GM21717 (cell line): Measurements from ENCODE around the gene LIG3.
A peak's percentile ranks its signal among the peaks of the same experiment; 100 is the strongest.
"Not testable (repeated sequence)": the region's sequence is repeated elsewhere in the genome, so short reads cannot be mapped to it uniquely, and the experiment has no call there.

Experiments used
- ATAC-seq: cut with Tn5 transposase; IDR thresholded peaks from one replicate; pipeline ENCODE4 v1.9.1; 2021; ENCODE audit warnings: mild to moderate bottlenecking, moderate library complexity; ENCODE audit not compliant: unreplicated experiment

The LIG3 gene

DNA sequence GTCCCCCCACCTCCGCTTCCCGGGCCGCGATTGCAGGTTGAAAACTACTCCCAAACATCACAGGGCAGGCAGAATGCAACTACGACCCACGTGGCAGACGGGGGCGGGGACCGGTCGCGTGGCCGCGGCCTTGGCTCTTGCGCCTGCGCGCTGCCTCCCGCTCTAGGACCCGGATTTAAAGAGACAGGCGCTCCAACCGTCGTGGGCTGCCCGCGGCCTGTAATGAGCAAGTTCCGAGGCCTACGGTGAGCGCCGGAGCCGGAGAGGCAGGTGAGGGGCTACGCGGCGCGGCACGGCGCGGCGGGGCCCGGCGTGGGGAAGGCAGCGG, at the start of gene LIG3:
TSS of gene LIG3 (plus strand) at position 160 of the 328 bp plus-strand sequence. CDS start 2,494 bp downstream, outside the sequence.
- peak; percentile 61 for ATAC-seq

DNA sequence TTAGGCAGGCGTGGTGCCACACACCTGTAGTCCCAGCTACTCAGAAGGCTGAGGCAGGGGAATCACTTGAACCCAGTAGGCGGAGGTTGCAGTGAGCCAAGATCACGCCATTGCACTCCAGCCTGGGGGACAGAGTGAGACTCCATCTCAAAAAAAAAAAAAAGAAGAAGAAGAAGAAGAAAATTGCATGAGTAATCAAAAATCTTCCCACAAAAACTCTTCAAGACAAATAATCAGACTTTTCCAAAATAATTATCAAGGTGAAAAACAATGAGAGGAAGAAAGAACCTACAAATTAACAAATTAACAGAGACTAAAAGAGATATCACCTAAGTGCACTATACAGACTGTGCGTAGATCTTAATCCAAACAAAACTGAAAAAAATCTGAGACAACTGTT, 29.5 kb upstream of the LIG3 start:
- ATAC-seq, result not testable (repeated sequence)

DNA sequence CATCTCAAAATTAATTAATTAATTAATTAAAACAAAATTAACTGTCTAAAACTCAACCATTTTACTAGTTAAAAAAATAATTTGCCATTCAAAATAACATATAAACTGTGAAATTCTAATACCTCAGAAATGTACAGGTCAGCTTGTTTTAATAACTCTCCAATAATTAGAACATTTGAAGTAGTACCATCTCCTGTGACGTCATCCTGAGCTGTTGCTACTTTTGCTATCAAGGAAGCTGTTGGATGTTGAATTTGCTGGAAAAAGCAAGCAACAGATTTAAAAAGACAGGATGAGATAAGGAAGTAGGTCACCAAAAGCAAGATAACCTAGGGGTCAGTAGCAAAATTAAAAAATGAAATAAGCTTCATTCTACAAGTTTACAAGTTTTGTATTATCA, 21.9 kb upstream of the LIG3 start:
- ATAC-seq, result no peak

DNA sequence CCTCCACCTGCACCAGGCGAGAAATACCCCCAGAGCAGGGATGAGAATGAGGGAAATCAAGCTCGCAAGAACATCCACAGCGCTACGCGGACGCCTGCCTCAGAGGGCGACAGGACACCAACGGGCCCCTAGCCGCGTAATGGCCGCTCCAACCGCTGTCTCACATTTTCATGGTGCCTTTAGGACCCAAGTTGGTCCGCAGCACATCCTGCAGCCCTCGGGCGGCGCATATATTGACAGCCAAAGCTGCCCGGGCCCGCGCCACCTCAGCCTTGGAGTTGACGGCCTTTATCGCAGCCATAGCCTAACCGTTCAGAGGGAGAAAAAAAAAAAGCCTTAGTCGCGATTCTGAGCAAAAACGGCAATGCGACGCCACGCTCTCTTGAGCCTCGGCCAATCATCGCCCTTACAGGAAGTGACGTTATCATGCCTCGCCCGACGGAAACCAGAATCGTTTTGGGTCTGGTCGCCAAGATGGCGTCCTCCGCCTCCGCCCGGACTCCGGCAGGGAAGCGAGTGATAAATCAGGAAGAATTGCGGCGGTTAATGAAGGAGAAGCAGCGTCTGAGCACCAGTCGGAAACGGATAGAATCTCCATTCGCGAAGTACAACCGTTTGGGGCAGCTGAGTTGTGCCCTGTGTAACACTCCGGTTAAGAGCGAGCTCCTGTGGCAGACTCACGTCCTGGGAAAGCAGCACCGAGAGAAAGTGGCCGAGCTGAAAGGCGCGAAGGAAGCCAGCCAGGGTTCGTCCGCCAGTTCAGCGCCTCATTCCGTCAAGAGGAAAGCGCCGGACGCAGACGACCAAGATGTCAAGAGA, 19.0 kb upstream of the LIG3 start, which contains the start of the genes CCT6B and ZNF830:
TSS of gene CCT6B (minus strand) at position 368 of the 819 bp plus-strand sequence. CDS start at position 301, 67 bp downstream.
TSS of gene ZNF830 (plus strand) at position 448 of the 819 bp plus-strand sequence. CDS start at position 475, 27 bp downstream.
- peak; percentile 86 for ATAC-seq

DNA sequence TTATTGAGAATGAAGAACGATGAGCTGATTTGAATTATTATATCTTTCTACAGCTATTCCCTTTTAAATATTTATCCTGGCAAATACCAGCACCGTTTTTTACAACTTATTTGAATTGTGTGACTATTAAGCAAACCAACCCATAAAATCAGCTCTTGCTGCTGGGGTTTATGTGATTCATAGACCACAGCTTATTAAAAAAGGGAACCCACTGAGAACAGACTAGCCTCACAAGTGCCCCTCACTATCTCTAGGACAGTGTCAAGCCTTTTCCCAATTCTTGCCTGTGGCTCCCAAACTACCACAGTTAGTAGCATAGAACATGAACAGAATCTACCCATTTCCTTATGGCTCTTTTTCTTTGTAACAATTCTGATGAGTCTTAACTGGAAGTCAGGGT, 6.1 kb upstream of the LIG3 start:
- no peak for ATAC-seq

DNA sequence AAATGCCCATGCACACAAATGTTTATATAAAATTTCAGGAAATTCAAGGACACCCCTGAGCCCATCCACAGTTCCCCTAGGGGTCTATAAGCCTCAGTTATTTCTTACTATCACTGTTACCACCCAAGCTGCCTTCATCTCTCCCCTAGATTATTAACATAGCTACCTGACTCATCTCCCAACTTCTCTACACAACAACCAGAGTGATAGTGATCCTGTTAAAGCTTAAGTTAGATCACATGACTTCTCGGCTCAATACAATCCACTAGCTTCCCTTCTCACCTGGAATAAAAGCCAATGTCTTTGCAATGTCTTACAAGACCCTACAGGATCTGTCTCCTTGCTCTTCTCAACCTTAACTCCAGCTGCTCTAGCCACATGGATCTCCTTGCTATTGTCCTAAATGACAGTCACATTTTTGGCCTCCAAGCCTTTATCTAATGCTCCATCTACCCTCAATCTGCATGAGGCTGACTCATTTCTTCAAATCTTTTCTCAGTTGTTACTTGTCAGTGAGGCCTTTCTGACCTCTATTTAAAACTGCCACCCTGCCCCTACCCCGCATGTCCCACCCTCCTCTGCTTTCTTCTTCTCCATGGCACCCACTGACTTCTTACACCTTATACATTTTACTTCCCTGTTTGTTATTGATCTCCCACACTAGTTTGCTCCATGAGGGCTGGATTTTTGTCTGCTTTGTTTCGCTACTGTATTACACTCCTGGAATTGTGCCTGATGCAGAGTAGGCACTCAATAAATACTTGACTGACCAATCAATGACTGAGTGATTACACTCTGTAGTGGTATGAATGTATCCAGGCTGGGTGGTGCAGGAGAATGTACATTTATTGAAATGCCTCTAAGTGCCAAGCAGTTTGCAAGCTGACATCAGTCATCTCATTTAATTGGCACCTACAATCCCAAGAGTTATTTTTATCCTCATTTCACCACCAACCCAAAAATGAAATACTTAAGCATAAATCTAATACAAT, 5.2 kb upstream of the LIG3 start:
- no peak for ATAC-seq

DNA sequence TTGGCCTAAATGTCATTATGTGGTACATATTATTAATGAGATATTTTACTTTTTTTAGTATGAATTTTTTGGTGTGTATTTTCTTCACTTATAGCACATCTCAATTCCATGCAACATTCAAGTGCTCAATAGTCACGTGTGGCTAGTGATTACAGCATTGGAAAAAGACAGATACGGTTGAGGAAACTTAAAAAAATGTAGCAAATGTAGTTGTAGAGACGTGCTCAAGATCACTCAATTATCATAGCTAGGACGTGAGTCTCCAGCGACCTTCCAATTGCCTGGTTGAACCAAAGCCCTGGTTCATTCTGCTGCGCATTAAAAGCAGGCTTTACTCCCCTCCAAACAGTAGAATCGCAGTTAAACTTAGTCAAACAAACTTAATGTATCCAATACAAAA, 1.2 kb upstream of the LIG3 start:
- ATAC-seq, result no peak

DNA sequence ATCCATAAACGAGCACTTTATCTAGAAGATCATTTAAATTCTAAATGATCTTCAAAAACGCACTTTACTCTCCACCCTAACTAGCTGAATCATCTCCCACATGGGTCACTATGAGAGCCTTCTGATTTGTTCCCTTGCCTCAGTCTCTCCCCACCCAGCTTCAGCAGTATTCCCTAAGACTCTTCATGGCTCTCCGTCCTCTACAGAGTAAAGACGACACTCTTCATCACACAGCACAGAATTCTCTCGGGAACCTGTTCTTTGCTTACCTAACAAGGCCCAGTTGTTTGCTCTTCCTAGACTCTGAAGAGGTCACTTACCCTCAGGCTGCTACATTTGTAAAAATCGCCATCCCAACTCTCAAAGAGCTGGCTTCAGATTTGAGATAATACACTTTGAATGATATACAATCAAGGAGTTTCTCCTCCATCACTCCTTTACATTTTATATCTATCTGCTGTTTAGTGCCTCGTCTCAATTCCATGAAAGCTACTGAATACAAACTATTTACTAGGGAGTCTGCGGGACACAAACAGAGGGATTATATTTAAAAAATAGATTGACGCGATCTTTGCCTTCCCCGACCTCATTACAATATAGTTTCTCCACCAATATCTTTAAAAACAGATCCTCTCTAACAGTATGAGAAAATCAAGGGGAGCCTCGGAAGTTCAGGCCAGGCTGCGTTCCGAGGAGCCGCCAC, 511 bp upstream of the LIG3 start:
- ATAC-seq, result no peak

DNA sequence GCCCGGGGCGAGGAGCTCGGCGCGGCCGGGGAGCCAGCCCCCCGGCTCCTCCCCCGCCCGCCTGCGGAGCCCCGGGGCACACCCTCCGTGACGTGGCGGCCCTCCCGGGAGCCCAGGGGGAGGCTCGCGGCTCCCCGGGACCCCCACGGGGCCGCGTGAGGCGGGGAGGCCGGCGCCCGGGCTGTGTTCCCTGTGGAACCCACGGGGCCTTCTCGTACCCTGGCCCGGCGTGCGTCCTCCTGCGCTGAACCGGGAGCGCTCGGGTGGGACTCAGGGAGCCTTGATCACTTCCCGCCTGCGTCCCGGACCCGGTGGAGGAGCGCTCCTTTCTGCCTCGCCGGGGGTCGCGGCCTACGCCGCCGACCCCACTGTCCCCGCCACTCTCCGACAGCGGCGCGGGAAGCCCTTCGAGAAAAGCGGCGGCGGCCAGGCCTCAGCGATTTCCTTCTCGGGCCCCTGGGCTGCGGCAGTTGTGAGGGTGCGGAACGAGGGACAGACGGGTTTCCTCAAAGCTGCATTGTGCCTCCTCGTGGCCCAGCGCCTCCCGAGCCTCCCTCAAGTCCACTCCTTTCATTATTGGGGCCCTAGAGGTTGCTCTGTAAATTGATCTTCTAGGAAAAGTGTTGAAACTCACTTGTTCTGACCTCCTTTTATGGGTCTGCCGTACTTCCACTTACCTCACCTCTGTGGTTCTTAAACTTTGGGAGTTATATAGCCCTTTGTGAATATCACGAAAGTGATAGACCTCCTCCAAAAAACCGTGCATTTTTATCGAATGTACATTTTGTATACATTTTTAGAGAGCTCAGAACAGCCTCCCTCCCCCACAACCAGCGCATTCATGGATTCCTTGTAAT, 597 bp downstream of the LIG3 start:
- peak; percentile 73 for ATAC-seq

DNA sequence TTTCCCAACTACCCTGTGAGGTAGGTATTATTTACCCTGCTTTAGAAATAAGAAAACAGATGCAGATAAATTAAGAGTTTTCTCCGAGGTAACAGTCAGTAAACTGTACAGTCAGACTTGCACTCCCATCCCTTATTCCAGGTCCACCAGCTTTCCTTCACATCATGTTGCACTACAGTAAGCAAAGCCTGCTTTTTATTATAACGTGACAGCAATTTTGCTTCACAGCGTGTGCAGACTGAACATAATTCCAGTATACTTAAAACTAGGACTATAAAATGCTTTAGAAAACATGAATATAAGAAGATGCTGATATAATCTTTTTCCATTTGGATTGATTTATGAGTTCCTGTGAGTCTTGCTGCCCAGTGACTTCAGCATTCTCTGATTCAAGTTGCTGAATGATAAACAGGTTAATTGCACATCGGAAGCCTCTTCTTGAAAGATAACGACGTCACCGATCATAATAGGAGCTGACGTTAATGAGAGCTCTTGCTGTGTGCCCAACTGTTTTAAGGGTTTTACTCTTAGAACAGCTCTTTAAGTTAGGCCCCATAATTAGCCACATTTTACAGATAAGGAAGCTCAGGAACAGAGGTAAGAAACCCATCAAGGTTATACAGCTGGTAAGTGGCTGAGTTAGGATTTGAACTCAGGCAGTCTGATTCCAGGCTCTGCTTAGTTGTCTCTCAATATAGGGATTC, 1.4 kb downstream of the LIG3 start:
- no peak for ATAC-seq

DNA sequence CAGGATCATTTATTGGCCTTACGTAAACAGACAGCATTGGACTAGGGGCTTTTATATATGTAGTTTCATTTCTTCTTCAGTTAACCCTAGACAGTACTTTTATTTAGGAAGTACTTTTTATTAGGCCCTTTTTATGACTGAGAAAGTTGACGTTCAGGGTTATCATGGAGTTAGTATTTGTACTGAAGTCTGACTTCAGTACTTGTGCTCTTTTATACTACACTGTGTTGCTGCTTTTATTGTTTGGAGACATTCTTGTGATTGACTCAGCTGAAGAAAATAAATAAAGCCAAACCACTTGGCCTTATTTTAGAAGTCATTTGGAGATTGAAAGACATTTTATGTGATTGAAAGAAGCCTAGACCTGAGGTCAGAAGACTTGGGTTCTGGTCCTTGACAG, 6.9 kb downstream of the LIG3 start:
- no peak for ATAC-seq

DNA sequence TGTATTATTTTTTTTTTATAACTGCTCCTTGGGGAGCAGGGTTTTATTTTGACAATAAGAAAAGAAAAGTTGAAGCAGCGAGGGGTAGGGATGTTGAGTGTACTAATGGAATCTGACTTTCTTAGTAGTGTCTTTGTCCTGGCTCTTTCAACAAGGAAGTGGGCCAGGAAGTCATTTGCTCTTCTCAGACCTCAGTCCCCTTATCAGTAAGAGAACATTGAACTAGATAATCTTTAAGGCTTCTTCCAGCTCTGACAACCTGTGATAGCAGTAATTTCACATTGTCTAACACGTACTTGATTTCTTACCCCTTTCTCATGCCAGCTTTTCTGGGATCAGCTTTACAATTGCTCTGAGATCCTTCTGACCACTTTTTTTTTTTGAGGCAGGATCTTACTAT, 8.3 kb downstream of the LIG3 start:
- ATAC-seq, result no peak

DNA sequence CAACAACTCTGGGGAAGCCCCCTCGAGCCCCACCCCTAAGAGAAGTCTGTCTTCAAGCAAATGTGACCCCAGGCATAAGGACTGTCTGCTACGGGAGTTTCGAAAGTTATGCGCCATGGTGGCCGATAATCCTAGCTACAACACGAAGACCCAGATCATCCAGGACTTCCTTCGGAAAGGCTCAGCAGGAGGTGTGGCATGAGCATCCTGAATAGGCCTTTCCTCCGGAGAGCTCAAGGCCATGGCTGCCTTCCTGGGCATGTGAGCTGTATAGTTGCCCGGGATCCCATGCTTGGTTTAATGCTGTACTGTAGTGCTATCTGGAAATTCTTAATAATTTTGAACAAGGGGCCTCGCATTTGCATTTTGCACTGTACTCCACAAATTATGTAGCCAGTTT, 9.2 kb downstream of the LIG3 start:
- ATAC-seq, result no peak

DNA sequence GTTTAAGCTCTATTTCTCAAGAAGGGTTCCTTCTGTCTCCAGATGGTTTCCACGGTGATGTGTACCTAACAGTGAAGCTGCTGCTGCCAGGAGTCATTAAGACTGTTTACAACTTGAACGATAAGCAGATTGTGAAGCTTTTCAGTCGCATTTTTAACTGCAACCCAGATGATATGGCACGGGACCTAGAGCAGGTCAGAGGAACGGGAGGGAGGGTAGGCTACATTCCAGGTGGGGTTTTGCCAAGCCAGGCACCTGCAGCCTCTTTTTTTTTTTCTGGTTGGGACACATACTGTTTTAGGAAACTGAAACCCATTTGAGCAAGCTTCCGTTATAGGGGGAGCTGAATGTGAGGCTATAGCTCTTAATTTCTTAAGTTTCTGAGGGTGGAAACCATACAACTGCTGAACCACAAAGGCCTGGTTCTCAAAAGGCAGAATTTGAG, 10.6 kb downstream of the LIG3 start:
- ATAC-seq, result no peak

DNA sequence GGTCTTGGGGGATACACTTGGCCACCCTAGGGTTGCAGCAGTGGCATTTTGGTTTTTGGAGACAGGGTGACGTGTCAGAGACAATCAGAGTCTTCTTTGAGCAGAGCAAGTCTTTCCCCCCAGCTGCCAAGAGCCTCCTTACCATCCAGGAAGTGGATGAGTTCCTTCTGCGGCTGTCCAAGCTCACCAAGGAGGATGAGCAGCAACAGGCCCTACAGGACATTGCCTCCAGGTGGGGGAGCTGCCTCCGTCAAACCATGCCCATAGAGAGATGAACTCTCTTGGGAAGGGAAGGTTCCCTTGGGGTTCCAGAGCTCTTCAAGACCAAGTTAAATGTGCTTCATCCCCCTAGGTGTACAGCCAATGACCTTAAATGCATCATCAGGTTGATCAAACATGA, 11.3 kb downstream of the LIG3 start:
- ATAC-seq, result no peak

DNA sequence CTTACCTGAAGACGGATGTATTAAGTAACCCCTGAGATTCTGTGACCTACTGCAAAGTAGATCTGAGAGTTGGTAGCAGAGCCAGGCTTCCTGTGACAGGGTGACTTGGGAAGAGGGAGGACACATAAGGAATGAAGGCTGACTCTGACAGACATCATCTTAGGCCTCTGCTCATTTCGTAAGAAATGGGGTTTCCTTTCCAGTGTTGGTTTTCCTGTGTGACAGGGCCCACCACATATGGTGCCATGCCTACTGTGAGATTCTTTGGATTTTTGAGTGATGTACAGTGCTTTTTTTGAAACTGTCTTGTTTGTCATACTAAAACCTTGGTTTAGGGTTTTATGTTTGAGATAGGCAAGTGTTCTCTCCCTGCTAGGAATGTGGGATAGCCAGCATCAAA, 12.7 kb downstream of the LIG3 start:
- ATAC-seq, result no peak

DNA sequence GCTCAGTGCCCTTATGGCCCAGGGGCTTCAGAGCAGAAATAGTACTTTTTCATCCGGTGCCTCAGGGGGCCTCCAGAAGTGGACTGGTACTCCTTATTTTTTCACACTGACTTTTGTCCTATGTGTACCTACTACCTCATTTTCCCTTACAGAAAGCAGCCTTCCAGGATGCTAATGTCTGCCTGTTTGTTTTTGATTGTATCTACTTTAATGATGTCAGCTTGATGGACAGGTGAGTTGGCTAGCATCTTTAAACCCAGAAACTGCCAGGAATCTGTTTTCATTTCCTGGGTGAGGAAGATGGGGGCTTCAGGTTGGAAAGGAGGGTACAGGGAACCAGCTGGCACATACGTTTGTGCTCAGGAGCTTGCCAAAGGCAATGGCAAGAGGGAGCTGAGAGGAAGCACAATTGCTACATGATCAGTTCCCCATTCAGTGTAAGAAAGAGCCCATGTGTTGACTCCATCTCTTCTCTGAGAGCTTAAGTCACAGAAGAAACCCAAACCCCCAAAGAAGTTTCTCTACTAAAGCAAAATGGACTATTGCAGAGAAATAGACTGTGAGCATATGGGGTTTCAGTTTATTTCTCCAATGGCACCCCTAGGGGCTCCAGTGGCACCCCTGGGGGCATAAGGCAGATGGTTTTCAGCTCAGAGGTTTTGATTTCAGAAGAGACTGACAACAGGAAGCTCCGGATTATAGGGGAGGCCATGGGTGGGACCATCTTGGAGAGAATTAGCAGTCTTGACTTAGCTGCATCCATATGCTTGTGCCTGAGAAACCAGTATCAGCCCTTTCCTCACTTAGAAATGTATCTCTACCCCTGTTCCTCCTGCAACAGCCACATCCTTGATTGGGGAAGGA, 16.3 kb downstream of the LIG3 start:
- ATAC-seq, result no peak

DNA sequence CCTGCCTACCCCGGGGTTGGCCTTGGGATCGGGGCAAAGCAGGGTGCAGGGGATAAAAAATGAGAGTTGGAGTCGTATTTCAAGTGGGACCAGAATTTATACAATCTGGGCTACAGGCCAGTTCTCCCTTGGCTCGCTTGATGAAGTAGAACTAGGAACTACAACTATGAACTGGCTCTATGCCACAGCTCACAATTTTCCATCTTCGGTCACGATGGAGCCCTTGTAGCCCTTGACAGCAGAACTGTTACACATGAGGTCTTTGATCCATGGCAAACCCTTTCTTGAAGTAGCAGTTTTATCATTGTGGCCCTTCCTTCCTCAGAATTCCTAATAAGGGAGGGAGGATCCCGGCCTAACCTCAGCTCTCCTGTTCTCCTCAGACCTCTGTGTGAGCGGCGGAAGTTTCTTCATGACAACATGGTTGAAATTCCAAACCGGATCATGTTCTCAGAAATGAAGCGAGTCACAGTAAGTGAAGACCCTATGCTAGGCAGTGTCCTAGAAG, 17.1 kb downstream of the LIG3 start:
- ATAC-seq, result no peak
